ENCODE data around the gene TMEM61.

Gene TMEM61

GRCh38 chr1:54976747-54977146 lies 3.7 kb upstream of the TMEM61 start:
- no peak for DNase-seq

DNA sequence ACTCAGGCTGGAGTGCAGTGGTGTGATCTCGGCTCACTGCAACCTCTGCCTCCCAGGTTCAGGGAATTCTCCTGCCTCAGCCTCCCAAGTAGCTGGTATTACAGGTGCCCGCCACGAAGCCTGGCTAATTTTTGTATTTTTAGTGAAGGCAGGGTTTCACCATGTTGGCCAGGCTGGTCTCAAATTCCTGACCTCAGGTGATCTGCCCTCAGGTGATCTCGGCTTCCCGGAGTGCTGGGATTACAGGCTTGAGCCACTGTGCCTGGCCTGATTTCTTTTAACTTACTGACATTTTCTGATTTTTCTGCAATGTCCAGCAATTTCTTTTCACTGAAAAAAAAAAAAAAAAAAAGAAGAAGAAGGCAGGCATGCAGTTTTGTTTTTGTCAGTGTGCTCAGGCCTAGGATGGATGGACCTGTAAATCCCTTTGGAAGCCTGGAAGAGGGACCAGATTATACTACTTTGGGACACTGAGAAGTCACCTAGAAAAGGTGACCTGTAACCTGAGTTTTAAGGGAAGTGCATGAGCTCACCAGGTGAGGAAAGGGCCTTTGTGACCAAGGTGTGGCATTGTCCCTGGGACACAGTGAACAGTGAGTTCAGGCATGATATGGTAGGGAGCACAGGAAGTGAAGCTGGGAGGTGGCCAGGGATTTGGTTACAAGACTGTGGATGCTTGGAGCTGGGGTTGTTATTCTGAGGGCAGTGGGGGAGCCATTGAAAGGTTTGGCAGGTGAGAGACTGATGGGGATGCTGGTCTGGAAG lies 2.7 kb upstream of the TMEM61 start:
- no peak overlapping the region for H3K4me2 ChIP-seq (ENCODE audit: low read depth, low read length)
- TF ChIP-seq EZH2 (optimal IDR thresholded peaks at IDR 0.05; ENCODE audit: low read depth, low read length) (no peak), EZH2phosphoT487 (IDR thresholded peaks at IDR 0.05; ENCODE audit: low read length) (no peak)
- TF ChIP-seq, protein P1, sequence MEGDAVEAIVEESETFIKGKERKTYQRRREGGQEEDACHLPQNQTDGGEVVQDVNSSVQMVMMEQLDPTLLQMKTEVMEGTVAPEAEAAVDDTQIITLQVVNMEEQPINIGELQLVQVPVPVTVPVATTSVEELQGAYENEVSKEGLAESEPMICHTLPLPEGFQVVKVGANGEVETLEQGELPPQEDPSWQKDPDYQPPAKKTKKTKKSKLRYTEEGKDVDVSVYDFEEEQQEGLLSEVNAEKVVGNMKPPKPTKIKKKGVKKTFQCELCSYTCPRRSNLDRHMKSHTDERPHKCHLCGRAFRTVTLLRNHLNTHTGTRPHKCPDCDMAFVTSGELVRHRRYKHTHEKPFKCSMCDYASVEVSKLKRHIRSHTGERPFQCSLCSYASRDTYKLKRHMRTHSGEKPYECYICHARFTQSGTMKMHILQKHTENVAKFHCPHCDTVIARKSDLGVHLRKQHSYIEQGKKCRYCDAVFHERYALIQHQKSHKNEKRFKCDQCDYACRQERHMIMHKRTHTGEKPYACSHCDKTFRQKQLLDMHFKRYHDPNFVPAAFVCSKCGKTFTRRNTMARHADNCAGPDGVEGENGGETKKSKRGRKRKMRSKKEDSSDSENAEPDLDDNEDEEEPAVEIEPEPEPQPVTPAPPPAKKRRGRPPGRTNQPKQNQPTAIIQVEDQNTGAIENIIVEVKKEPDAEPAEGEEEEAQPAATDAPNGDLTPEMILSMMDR (IDR thresholded peaks at IDR 0.05; ENCODE audit: low read length) = no peak
- H4K20me1 ChIP-seq (ENCODE audit: insufficient read depth, low read length) = no peaks in the 10 kb centered on the region
- peaks cover 2% of the 10 kb centered on the region; the same call in 1 of the 2 replicates for H3K27me3 ChIP-seq (replicated peaks; ENCODE audit: insufficient read depth, low read length)
- no peaks in the 10 kb centered on the region for H3K9me3 ChIP-seq (replicated peaks; ENCODE audit: insufficient read depth, low read length)
- no peak overlapping the region for H3K9ac ChIP-seq (ENCODE audit: low read length)
- H3F3A ChIP-seq (ENCODE audit: insufficient read depth, low read length) = no peaks in the 10 kb centered on the region
- no peaks in the 10 kb centered on the region for H3K9me2 ChIP-seq (replicated peaks; ENCODE audit: insufficient read depth, low read length)
- H3K4me3 ChIP-seq (ENCODE audit: low read length) = no peak overlapping the region
- no peaks in the 10 kb centered on the region for H3K4me1 ChIP-seq (ENCODE audit: low read length)
- H3K36me3 ChIP-seq (replicated peaks; ENCODE audit: insufficient read depth, low read length) = no peaks in the 10 kb centered on the region
- no peak for DNase-seq
- no peak overlapping the region for H3K27ac ChIP-seq (ENCODE audit: low read length)
- H2AFZ ChIP-seq (ENCODE audit: low read length) = no peak overlapping the region
- H3K79me2 ChIP-seq (ENCODE audit: low read length) = no peaks in the 10 kb centered on the region

More at GRCh38 chr1:54976747-54977146, 3.7 kb upstream of the TMEM61 start:
- H3K4me3 ChIP-seq (ENCODE audit: low read length) = no peak overlapping the region
- H3K9ac ChIP-seq (ENCODE audit: low read length) = no peak overlapping the region
- H3K36me3 ChIP-seq (replicated peaks; ENCODE audit: insufficient read depth, low read length) = no peaks in the 10 kb centered on the region
- H3K9me3 ChIP-seq (replicated peaks; ENCODE audit: insufficient read depth, low read length) = no peaks in the 10 kb centered on the region
- H4K20me1 ChIP-seq (ENCODE audit: insufficient read depth, low read length) = no peaks in the 10 kb centered on the region
- no peaks in the 10 kb centered on the region for H3K9me2 ChIP-seq (replicated peaks; ENCODE audit: insufficient read depth, low read length)
- peaks cover 2% of the 10 kb centered on the region; the same call in 1 of the 2 replicates for H3K27me3 ChIP-seq (replicated peaks; ENCODE audit: insufficient read depth, low read length)
- H2AFZ ChIP-seq (ENCODE audit: low read length) = no peak overlapping the region
- H3K4me2 ChIP-seq (ENCODE audit: low read depth, low read length) = no peak overlapping the region
- no peaks in the 10 kb centered on the region for H3K79me2 ChIP-seq (ENCODE audit: low read length)
- no peaks in the 10 kb centered on the region for H3K4me1 ChIP-seq (ENCODE audit: low read length)
- no peak overlapping the region for H3K27ac ChIP-seq (ENCODE audit: low read length)
- TF ChIP-seq, protein P1 (IDR thresholded peaks at IDR 0.05; ENCODE audit: low read length) = no peak
- TF ChIP-seq EZH2 (optimal IDR thresholded peaks at IDR 0.05; ENCODE audit: low read depth, low read length) (no peak), EZH2phosphoT487 (IDR thresholded peaks at IDR 0.05; ENCODE audit: low read length) (no peak)
- no peaks in the 10 kb centered on the region for H3F3A ChIP-seq (ENCODE audit: insufficient read depth, low read length)

- no peak overlapping the region for H3K4me3 ChIP-seq (ENCODE audit: low read length)
- H3K4me1 ChIP-seq (ENCODE audit: low read length) = no peaks in the 10 kb centered on the region
- no peak overlapping the region for H3K4me2 ChIP-seq (ENCODE audit: low read depth, low read length)
- TF ChIP-seq EZH2 (optimal IDR thresholded peaks at IDR 0.05; ENCODE audit: low read depth, low read length) (no peak), EZH2phosphoT487 (IDR thresholded peaks at IDR 0.05; ENCODE audit: low read length) (no peak)
- TF ChIP-seq, protein P1 (IDR thresholded peaks at IDR 0.05; ENCODE audit: low read length) = no peak
- no peak overlapping the region for H3K27ac ChIP-seq (ENCODE audit: low read length)
- H4K20me1 ChIP-seq (ENCODE audit: insufficient read depth, low read length) = no peaks in the 10 kb centered on the region
- no peaks in the 10 kb centered on the region for H3K79me2 ChIP-seq (ENCODE audit: low read length)
- no peaks in the 10 kb centered on the region for H3K36me3 ChIP-seq (replicated peaks; ENCODE audit: insufficient read depth, low read length)
- H3K9ac ChIP-seq (ENCODE audit: low read length) = no peak overlapping the region
- no peaks in the 10 kb centered on the region for H3K9me2 ChIP-seq (replicated peaks; ENCODE audit: insufficient read depth, low read length)
- no peaks in the 10 kb centered on the region for H3K9me3 ChIP-seq (replicated peaks; ENCODE audit: insufficient read depth, low read length)
- no peak for DNase-seq
- H3K27me3 ChIP-seq (replicated peaks; ENCODE audit: insufficient read depth, low read length) = peaks cover 2% of the 10 kb centered on the region; the same call in 1 of the 2 replicates
- H3F3A ChIP-seq (ENCODE audit: insufficient read depth, low read length) = no peaks in the 10 kb centered on the region
- H2AFZ ChIP-seq (ENCODE audit: low read length) = no peak overlapping the region
Measured at GRCh38 chr1:54978528-54979326, 1.7 kb upstream of the TMEM61 start.
